Choroid plexus epithelial cell (primary cell): Measurements from ENCODE around the gene DALRD3.
"Not testable (repeated sequence)": the region's sequence is repeated elsewhere in the genome, so short reads cannot be mapped to it uniquely, and the experiment has no call there.

Source experiments
- DNase-seq: peaks from one replicate; pipeline ENCODE4 v3.0.0-alpha.2; 2010; ENCODE audit warnings: low read depth
- H3K4me3 ChIP-seq: 2 replicates; pipeline ENCODE4 v1.5.1; 2011; ENCODE audit warnings: low read depth, mild to moderate bottlenecking, control low read depth, low read length, moderate library complexity
- TF ChIP-seq, protein P1 (sequence below): conservative IDR thresholded peaks from 2 replicates; pipeline ENCODE4 v1.5.1; 2011; ENCODE audit warnings: low read depth, mild to moderate bottlenecking, control low read depth, inconsistent platforms, low read length, moderate library complexity

DALRD3 gene

DNA sequence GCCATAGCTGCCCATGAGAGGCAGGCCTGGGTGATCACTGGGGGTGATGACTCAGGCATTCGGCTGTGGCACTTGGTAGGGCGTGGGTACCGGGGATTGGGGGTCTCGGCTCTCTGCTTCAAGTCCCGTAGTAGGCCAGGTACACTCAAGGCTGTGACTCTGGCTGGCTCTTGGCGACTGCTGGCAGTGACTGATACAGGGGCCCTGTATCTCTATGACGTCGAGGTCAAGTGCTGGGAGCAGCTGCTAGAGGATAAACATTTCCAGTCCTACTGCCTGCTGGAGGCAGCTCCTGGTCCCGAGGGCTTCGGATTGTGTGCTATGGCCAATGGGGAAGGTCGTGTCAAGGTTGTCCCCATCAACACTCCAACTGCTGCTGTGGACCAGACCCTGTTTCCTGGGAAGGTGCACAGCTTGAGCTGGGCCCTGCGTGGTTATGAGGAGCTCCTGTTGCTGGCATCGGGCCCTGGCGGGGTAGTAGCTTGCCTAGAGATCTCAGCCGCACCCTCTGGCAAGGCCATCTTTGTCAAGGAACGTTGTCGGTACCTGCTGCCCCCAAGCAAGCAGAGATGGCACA is 5.9 kb downstream of the DALRD3 start:
- no peak overlapping the region for H3K4me3 ChIP-seq
- no peak for DNase-seq

DNA sequence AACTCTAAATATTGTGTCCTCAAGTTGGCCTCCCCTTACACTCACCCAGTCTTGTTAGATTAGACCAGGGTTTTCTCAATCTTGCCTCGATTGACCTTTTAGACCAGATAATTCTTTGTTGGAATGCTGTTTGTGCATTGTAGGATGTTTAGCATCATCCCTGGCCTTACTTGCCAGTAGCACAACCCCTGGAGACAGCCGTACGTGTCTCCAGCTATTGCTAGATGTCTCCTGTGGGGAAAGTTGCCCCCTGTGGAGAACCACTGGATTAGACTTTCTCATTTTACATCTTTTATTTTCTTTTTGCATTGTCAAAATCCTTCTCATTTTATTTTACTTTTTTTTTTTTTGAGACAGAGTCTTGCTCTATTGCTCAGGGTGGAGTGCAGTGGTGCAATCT is 9.0 kb downstream of the DALRD3 start:
- no peak overlapping the region for H3K4me3 ChIP-seq
- TF ChIP-seq, protein P1, sequence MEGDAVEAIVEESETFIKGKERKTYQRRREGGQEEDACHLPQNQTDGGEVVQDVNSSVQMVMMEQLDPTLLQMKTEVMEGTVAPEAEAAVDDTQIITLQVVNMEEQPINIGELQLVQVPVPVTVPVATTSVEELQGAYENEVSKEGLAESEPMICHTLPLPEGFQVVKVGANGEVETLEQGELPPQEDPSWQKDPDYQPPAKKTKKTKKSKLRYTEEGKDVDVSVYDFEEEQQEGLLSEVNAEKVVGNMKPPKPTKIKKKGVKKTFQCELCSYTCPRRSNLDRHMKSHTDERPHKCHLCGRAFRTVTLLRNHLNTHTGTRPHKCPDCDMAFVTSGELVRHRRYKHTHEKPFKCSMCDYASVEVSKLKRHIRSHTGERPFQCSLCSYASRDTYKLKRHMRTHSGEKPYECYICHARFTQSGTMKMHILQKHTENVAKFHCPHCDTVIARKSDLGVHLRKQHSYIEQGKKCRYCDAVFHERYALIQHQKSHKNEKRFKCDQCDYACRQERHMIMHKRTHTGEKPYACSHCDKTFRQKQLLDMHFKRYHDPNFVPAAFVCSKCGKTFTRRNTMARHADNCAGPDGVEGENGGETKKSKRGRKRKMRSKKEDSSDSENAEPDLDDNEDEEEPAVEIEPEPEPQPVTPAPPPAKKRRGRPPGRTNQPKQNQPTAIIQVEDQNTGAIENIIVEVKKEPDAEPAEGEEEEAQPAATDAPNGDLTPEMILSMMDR: peak; percentile 14
- DNase-seq: peak; percentile 94

More for the DNA sequence above, 5.9 kb downstream of the DALRD3 start:
- TF ChIP-seq, protein P1: no peak

DNA sequence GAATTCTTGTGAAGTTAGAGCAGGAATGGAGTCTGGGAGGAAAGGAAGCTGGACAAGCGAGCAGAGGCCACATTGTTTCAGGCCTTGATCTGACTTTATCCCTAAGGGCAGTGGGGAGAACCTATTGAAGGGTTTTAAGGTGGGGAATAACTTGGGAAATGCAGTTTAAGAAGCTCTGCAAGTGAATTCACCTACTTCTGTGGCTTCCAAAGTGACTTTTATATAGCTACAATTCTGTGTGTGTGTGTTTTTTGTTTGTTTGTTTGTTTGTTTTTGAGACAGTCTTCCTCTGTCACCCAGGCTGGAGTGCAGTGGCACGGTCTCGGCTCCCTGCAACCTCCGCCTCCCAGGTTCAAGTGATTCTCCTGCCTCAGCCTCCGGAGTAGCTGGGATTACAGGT is 9.8 kb downstream of the DALRD3 start:
- peak overlapping the region; percentile 90 for H3K4me3 ChIP-seq
- DNase-seq: not testable (repeated sequence)

DNA sequence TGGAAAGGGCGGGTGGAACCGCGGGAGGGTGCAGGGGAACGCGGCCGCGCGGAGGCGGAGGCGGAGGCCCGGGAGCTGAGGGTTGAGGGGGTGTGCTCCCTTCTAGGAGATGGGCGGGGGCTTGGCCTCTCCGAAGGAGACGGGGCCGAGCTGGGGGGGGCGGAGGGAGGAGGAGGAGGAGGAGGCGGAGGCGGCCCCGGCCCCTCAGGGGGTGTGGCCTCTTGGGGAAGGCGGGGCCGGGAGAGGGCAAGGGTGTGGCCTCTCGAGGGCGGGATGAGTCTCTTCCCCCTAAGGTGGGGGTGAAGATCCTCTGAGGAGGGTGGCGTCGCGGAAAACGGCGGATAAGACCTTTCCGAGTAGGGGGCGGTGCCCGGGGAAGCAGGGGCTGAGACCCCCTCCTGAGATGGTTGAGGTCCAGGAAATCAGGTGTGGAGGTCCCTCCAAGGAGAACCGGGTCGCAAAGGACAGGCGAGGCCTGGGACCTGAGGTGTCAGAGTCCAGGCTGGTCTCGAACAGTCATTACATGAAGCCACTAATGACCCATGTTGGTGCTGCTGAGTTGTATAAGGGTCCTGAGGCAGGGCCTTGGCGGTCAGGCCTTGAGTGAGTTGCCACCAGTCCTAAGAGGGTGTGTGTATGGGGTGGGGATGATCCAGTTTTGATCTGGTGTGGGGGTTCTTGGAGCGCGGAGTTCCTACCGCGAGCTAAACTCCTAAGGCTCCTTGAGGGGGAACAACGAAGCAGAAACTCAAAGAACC is 10.4 kb downstream of the DALRD3 start:
- peak overlapping the region; percentile 90 for H3K4me3 ChIP-seq
- peak; percentile 90 for DNase-seq
- TF ChIP-seq, protein P1: no peak

DNA sequence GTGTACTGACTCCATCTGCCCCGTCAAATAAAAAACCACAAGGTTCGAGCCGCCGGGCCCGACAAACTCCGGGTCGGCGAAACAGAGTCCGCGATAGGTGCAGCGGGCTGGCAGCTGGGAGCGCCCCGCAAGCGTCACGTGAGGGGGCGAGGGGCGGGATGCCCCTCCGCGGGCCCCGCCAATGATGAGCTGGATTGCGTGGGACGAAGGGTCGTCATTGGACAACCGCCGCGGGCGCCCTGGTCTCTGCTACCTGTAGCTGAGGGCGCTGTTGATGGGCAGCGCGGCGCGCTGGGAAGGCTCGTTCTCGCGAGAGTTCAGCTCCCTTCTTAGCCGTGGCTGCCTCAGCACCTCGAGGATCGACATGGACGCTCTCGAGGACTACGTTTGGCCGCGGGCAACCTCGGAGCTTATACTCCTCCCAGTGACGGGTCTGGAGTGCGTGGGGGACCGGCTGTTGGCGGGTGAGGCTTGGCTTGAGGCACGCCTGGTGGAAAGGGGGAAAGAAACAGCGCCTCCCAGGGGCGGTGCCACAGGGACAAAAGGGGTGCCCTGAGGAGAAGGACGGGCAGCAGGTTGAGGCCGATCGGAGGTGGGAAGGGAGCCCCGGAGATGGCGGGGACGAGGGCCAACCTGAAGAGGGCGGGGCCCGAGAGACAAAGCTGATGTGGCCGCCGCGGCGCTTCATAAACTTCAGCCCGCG is 11.2 kb downstream of the DALRD3 start, which contains the start of gene WDR6:
Gene WDR6, plus strand, starts transcription at position 324 of the 703 bp plus-strand sequence. Its CDS starts 41 bp downstream, at position 365.
- H3K4me3 ChIP-seq: peak within 1 kb of the TSS; percentile 90
- DNase-seq: peak; percentile 99
- TF ChIP-seq, protein P1: peak; percentile 52

DNA sequence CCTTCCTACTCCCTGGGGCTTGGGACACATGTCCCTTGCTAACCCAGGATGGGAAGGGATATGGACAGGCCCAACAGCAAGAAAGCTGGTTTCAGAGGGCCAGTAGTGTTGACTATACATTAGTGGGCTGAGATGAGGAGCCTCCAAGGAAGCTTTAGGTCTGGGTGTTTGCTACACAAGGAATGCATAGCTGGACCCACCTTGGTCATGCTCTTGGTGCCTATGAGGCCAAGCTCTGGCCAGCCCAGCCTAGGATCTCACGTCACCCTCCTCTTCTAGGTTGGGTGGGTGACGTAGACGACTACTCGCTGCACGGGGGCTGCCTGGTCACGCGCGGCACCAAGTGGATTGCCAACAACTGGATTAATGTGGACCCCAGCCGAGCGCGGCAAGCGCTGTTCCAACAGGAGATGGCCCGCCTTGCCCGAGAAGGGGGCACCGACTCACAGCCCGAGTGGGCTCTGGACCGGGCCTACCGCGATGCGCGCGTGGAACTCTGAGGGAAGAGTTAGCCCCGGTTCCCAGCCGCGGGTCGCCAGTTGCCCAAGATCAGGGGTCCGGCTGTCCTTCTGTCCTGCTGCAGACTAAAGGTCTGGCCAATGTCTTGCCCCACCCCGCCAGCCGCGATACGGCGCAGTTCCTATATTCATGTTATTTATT is 11.8 kb downstream of the DALRD3 start:
- H3K4me3 ChIP-seq: peak overlapping the region; percentile 90
- peak; percentile 74 for DNase-seq
- TF ChIP-seq, protein P1: no peak

DNA sequence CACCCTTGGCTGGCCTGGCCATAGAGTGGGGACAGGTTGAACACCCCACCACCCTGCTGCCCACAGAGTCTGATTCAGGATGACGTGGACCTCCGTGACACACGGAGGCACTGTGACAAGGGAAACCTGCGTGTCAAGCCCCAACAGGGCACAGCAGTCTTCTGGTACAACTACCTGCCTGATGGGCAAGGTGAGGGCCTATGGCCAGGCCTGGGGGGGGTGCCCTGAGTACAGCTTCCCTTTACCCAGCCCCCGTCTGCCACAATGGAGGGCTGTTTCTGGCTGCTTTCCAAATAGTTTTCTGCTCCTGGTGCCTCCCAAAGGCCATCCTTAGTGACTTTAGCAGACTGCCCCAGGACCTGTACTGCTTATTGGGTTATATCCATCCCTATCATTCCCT is 12.4 kb downstream of the DALRD3 start:
- H3K4me3 ChIP-seq: peak overlapping the region; percentile 90
- DNase-seq: no peak
- TF ChIP-seq, protein P1: no peak
